Measurements from ENCODE around the gene VASP. TPM values are rescaled to one million over a fixed set of nuclear protein-coding genes. Genes with fewer than 3 reads are reported as not detected.

Gene VASP
- total and polyA plus RNA-seq, 9 of the 15 experiments (the other 6 are each of a cell fraction or from before 2014, with no cell fraction given), result 16.7 to 261 (median 112) TPM

GRCh38 chr19:45508861-45509691 is 1.8 kb downstream of the VASP start (continued):
- 0 out of 2 replicates have a peak, but pooled peaks have one; percentile 7 for TF ChIP-seq NKRF (IDR thresholded peaks at IDR 0.05; ENCODE audit: borderline replicate concordance)
- TF ChIP-seq CTCFL (IDR thresholded peaks at IDR 0.05; ENCODE audit: borderline replicate concordance, insufficient read depth, low read depth, low read length, poor library complexity, severe bottlenecking), result no peak
- TF ChIP-seq FOXA3 (CRISPR knock-in tag; conservative IDR thresholded peaks at IDR 0.05 in 1 of 2, IDR thresholded peaks at IDR 0.05 in 1 of 2), result no peak
- peak; percentile 79 for TF ChIP-seq POLR2G (IDR thresholded peaks at IDR 0.05; ENCODE audit: low read depth, low read length)
- TF ChIP-seq SIN3A (IDR thresholded peaks at IDR 0.05; ENCODE audit: borderline replicate concordance in 2 of 2, control insufficient read depth in 1 of 2, low read depth in 2 of 2, low read length in 2 of 2), result peak in 1 of 2 experiments; percentile 33; a peak in 2 of 4 replicates
- TF ChIP-seq BRD4 (IDR thresholded peaks at IDR 0.05), result 0 out of 2 replicates have a peak, but pooled peaks have one; percentile 39
- peak; percentile 25; the same call in 1 of the 2 replicates for TF ChIP-seq PHF8 (IDR thresholded peaks at IDR 0.05; ENCODE audit: borderline replicate concordance, low read length)
- TF ChIP-seq ZBTB17 (CRISPR knock-in tag; IDR thresholded peaks at IDR 0.05), result no peak
- peak; percentile 61; the same call in 1 of the 2 replicates for TF ChIP-seq RNF2 (IDR thresholded peaks at IDR 0.05)
- no peak for TF ChIP-seq ATF3 (IDR thresholded peaks at IDR 0.05)
- no peak for TF ChIP-seq ATF3 (CRISPR knock-in tag; conservative IDR thresholded peaks at IDR 0.05)
- no peak for TF ChIP-seq HIVEP1 (CRISPR knock-in tag; IDR thresholded peaks at IDR 0.05)
- TF ChIP-seq L3MBTL2 (IDR thresholded peaks at IDR 0.05), result no peak
- TF ChIP-seq ETS1 (conservative IDR thresholded peaks at IDR 0.05; ENCODE audit: control insufficient read depth, low read depth, low read length), result peak; percentile 55; the same call in 1 of the 2 replicates
- TF ChIP-seq TBP (optimal IDR thresholded peaks at IDR 0.05; ENCODE audit: low read depth, low read length), result peak; percentile 46

Measured in K562 (cell line).